HEK293 (cell line): ENCODE data around the gene CCDC85A.

Experiments used
- CTCF ChIA-PET: fragments of 350-600 bp; formaldehyde crosslinking; extraction: SDS; loops from one replicate; lab custom pipeline; 2021; ENCODE audit warnings: antibody characterized with exemption; lab: Yijun Ruan, JAX
- POLR2A ChIA-PET: fragments of 300-600 bp; formaldehyde crosslinking; extraction: SDS; loops from one replicate; lab custom pipeline; 2020; ENCODE audit warnings: antibody characterized with exemption, inconsistent platforms; lab: Yijun Ruan, JAX
- H3K27ac ChIP-seq: fragments of 200-500 bp; sonication (Bioruptor generic); 2 replicates; pipeline ENCODE4 v1.5.1; 2014; ENCODE audit warnings: low read depth, low read length, control low read depth, inconsistent platforms; ENCODE audit errors: extremely low read depth
- H3K36me3 ChIP-seq, 2 experiments: fragments of 200-500 bp in 1 of 2; sonication (Bioruptor generic) in 1 of 2; 1 replicate in 1 of 2; 2 replicates in 1 of 2; pipeline ENCODE4 v1.5.1; 2014 to 2017; ENCODE audit warnings: inconsistent platforms in 2 of 2, low read length in 2 of 2; ENCODE audit not compliant: control insufficient read depth in 2 of 2, insufficient read depth in 1 of 2
- H3K4me1 ChIP-seq: fragments of 200-500 bp; sonication (Bioruptor generic); 2 replicates; pipeline ENCODE4 v1.5.1; 2014; ENCODE audit warnings: mild to moderate bottlenecking, low read length, inconsistent platforms; ENCODE audit not compliant: control insufficient read depth, insufficient read depth
- H3K4me3 ChIP-seq: 2 replicates; pipeline ENCODE4 v1.5.1; 2011; ENCODE audit warnings: low read depth, mild to moderate bottlenecking, control low read depth, low read length, moderate library complexity
- H3K9me3 ChIP-seq: fragments of 200-500 bp; sonication (Bioruptor generic); 2 replicates; pipeline ENCODE4 v1.5.1; 2014; ENCODE audit warnings: low read depth, low read length, inconsistent platforms; ENCODE audit not compliant: control insufficient read depth, insufficient read depth
- FEZF1 ChIP-seq: fragments of 450-650 bp; formaldehyde crosslinking; IDR thresholded peaks from 2 replicates; pipeline ENCODE4 v1.5.1; 2016; ENCODE audit warnings: missing biosample characterization, missing genetic modification characterization
- GFI1B ChIP-seq: fragments of 450-650 bp; formaldehyde crosslinking; IDR thresholded peaks from 2 replicates; pipeline ENCODE4 v1.5.1; 2016; ENCODE audit warnings: missing biosample characterization, missing genetic modification characterization
- GLI4 ChIP-seq: fragments of 450-650 bp; formaldehyde crosslinking; IDR thresholded peaks from 2 replicates; pipeline ENCODE4 v1.5.1; 2016; ENCODE audit warnings: missing biosample characterization, missing genetic modification characterization
- HIC1 ChIP-seq: fragments of 450-650 bp; formaldehyde crosslinking; IDR thresholded peaks from 2 replicates; pipeline ENCODE4 v1.5.1; 2016; ENCODE audit warnings: missing biosample characterization, missing genetic modification characterization
- INSM2 ChIP-seq: fragments of 450-650 bp; formaldehyde crosslinking; IDR thresholded peaks from 2 replicates; pipeline ENCODE4 v1.5.1; 2016; ENCODE audit warnings: missing biosample characterization, missing genetic modification characterization
- KLF17 ChIP-seq: fragments of 450-650 bp; formaldehyde crosslinking; IDR thresholded peaks from 2 replicates; pipeline ENCODE4 v1.5.1; 2016; ENCODE audit warnings: missing biosample characterization, missing genetic modification characterization
- PRDM1 ChIP-seq: fragments of 450-650 bp; formaldehyde crosslinking; IDR thresholded peaks from 2 replicates; pipeline ENCODE4; 2016; ENCODE audit warnings: missing biosample characterization, missing genetic modification characterization
- PRDM6 ChIP-seq: fragments of 450-650 bp; formaldehyde crosslinking; IDR thresholded peaks from 2 replicates; pipeline ENCODE4 v1.5.1; 2017; ENCODE audit warnings: missing biosample characterization, missing genetic modification characterization
- ZBTB20 ChIP-seq: fragments of 450-650 bp; formaldehyde crosslinking; IDR thresholded peaks from 2 replicates; pipeline ENCODE4 v1.5.1; 2016; ENCODE audit warnings: missing biosample characterization, missing genetic modification characterization
- ZBTB26 ChIP-seq: fragments of 450-650 bp; formaldehyde crosslinking; optimal IDR thresholded peaks from 2 replicates; pipeline ENCODE3; 2016; ENCODE audit warnings: missing biosample characterization, mild to moderate bottlenecking, missing genetic modification characterization
- ZIC2 ChIP-seq: fragments of 450-650 bp; formaldehyde crosslinking; IDR thresholded peaks from 2 replicates; pipeline ENCODE4 v1.5.1; 2016; ENCODE audit warnings: missing biosample characterization, missing genetic modification characterization
- ZNF138 ChIP-seq: fragments of 450-650 bp; formaldehyde crosslinking; IDR thresholded peaks from 2 replicates; pipeline ENCODE4 v1.5.1; 2016; ENCODE audit warnings: missing biosample characterization, missing genetic modification characterization, borderline replicate concordance
- ZNF146 ChIP-seq: fragments of 450-650 bp; formaldehyde crosslinking; IDR thresholded peaks from 2 replicates; pipeline ENCODE4 v1.5.1; 2016; ENCODE audit warnings: missing biosample characterization, missing genetic modification characterization
- ZNF214 ChIP-seq: fragments of 450-650 bp; formaldehyde crosslinking; IDR thresholded peaks from 2 replicates; pipeline ENCODE4 v1.5.1; 2017; ENCODE audit warnings: missing biosample characterization, mild to moderate bottlenecking, missing genetic modification characterization, borderline replicate concordance
- ZNF239 ChIP-seq: fragments of 450-650 bp; formaldehyde crosslinking; IDR thresholded peaks from 2 replicates; pipeline ENCODE4 v1.5.1; 2016; ENCODE audit warnings: missing biosample characterization, missing genetic modification characterization
- ZNF354C ChIP-seq: fragments of 450-650 bp; formaldehyde crosslinking; IDR thresholded peaks from 2 replicates; pipeline ENCODE4 v1.5.1; 2016; ENCODE audit warnings: missing biosample characterization, missing genetic modification characterization, low read depth, borderline replicate concordance
- ZNF366 ChIP-seq: fragments of 450-650 bp; formaldehyde crosslinking; conservative IDR thresholded peaks from 2 replicates; pipeline ENCODE4 v1.5.1; 2016; ENCODE audit warnings: missing biosample characterization, missing genetic modification characterization
- ZNF426 ChIP-seq: fragments of 450-650 bp; formaldehyde crosslinking; IDR thresholded peaks from 2 replicates; pipeline ENCODE4 v1.5.1; 2017; ENCODE audit warnings: missing biosample characterization, missing genetic modification characterization, mild to moderate bottlenecking, inconsistent platforms, moderate library complexity
- ZNF510 ChIP-seq: fragments of 450-650 bp; formaldehyde crosslinking; IDR thresholded peaks from 2 replicates; pipeline ENCODE4 v1.5.1; 2018; ENCODE audit warnings: mild to moderate bottlenecking, missing genetic modification characterization, missing biosample characterization; ENCODE audit not compliant: insufficient replicate concordance
- ZNF561 ChIP-seq: fragments of 450-650 bp; IDR thresholded peaks from 2 replicates; pipeline ENCODE4 v1.5.1; 2018; ENCODE audit warnings: missing biosample characterization, missing genetic modification characterization, borderline replicate concordance
- ZNF580 ChIP-seq: fragments of 450-650 bp; formaldehyde crosslinking; IDR thresholded peaks from 2 replicates; pipeline ENCODE4 v1.5.1; 2016; ENCODE audit warnings: missing biosample characterization, missing genetic modification characterization
- ZNF621 ChIP-seq: fragments of 450-650 bp; formaldehyde crosslinking; IDR thresholded peaks from 2 replicates; pipeline ENCODE4 v1.5.1; 2017; ENCODE audit warnings: missing biosample characterization, missing genetic modification characterization
- ZNF658 ChIP-seq: fragments of 450-650 bp; formaldehyde crosslinking; IDR thresholded peaks from 2 replicates; pipeline ENCODE4; 2016; ENCODE audit warnings: missing biosample characterization, missing genetic modification characterization
- ZSCAN16 ChIP-seq: fragments of 450-650 bp; formaldehyde crosslinking; IDR thresholded peaks from 2 replicates; pipeline ENCODE4 v1.5.1; 2016; ENCODE audit warnings: missing biosample characterization, missing genetic modification characterization
- ZSCAN4 ChIP-seq: fragments of 450-650 bp; formaldehyde crosslinking; IDR thresholded peaks from 2 replicates; pipeline ENCODE4 v1.5.1; 2017; ENCODE audit warnings: missing biosample characterization, missing genetic modification characterization

Gene CCDC85A

GRCh38 chr2:56169521-56169920 lies 14.3 kb upstream of the CCDC85A start:
- Histone ChIP-seq H3K27ac (no peak overlapping the region), H3K4me1 (0 out of 2 replicates have a peak, but pooled peaks cover 3% of the 10 kb centered on the region), H3K4me3 (no peak overlapping the region), H3K36me3 (no peaks in the 10 kb centered on the region), H3K9me3 (no peaks in the 10 kb centered on the region)
- ChIA-PET CTCF (no interaction called here), POLR2A (no interaction called here)
- TF ChIP-seq INSM2 (tag by site-specific recombination) (no peak), ZNF239 (tag by site-specific recombination) (no peak), GFI1B (tag by site-specific recombination) (no peak), ZNF426 (tag by site-specific recombination) (no peak), ZNF214 (tag by site-specific recombination) (no peak), ZSCAN16 (tag by site-specific recombination) (no peak), PRDM1 (no peak), ZBTB26 (tag by site-specific recombination) (no peak), ZNF658 (tag by site-specific recombination) (no peak), ZNF366 (tag by site-specific recombination) (no peak), GLI4 (tag by site-specific recombination) (no peak)

GRCh38 chr2:56170504-56170903 lies 13.3 kb upstream of the CCDC85A start:
- Histone ChIP-seq H3K27ac (no peak overlapping the region), H3K36me3 (no peaks in the 10 kb centered on the region), H3K4me3 (no peak overlapping the region), H3K9me3 (no peaks in the 10 kb centered on the region), H3K4me1 (0 out of 2 replicates have a peak, but pooled peaks cover 3% of the 10 kb centered on the region)
- no peak for TF ChIP-seq ZNF621 (tag by site-specific recombination)
- peak; percentile 67; the same call in 1 of the 2 replicates for TF ChIP-seq FEZF1 (tag by site-specific recombination)
- TF ChIP-seq ZNF138 (tag by site-specific recombination), result no peak
- TF ChIP-seq PRDM6 (tag by site-specific recombination), result peak; percentile 55
- TF ChIP-seq ZSCAN4 (tag by site-specific recombination), result no peak
- peak; percentile 38; the same call in 1 of the 2 replicates for TF ChIP-seq ZBTB20
- TF ChIP-seq ZNF510, result no peak
- TF ChIP-seq ZNF354C, result no peak
- TF ChIP-seq ZNF146 (tag by site-specific recombination), result no peak
- TF ChIP-seq ZIC2, result no peak
- TF ChIP-seq ZNF580, result no peak
- TF ChIP-seq ZNF561 (tag by site-specific recombination), result no peak
- no peak for TF ChIP-seq HIC1 (tag by site-specific recombination)
- TF ChIP-seq KLF17 (tag by site-specific recombination), result no peak
- POLR2A ChIA-PET, result no interaction called here
- CTCF ChIA-PET, result interaction anchor here (0.6 to 0.9 kb wide), 2 partner anchors 13 to 80 kb away, joined by 3 to 5 read pairs; partner anchors contain the start of gene CCDC85A
